Liver (tissue), 9 donors: ENCODE results near the gene PDE4C. TPM values are rescaled to one million over a fixed set of nuclear protein-coding genes. Genes with fewer than 3 reads are reported as not detected.

Experiments used
- DNase-seq: peaks from one replicate; pipeline ENCODE4 v3.0.0-alpha.2; 2017; ENCODE audit warnings: low spot score
- H3K27ac ChIP-seq, 2 donors: one replicate each; pipeline ENCODE4 v1.7.0; 2013; ENCODE audit warnings: inconsistent platforms in 2 of 2, low read length in 2 of 2, control low read depth in 1 of 2, low read depth in 1 of 2, mild to moderate bottlenecking in 1 of 2
- H3K27me3 ChIP-seq, 4 donors: one replicate each; pipeline versions ENCODE4 v1.6.1 to v1.7.0; 2013; ENCODE audit warnings: low read length in 3 of 4, inconsistent platforms in 1 of 4, mild to moderate bottlenecking in 1 of 4, moderate library complexity in 1 of 4; ENCODE audit not compliant: control insufficient read depth in 4 of 4, insufficient read depth in 4 of 4
- H3K36me3 ChIP-seq, 4 donors: one replicate each; pipeline versions ENCODE4 v1.6.1 to v1.7.0; 2013; ENCODE audit warnings: low read length in 3 of 4, mild to moderate bottlenecking in 3 of 4, low read depth in 1 of 4, moderate library complexity in 1 of 4; ENCODE audit not compliant: control insufficient read depth in 4 of 4, insufficient read depth in 3 of 4
- H3K4me1 ChIP-seq, 4 donors: one replicate each; pipeline versions ENCODE4 v1.6.1 to v1.7.0; 2013; ENCODE audit warnings: low read length in 3 of 4, mild to moderate bottlenecking in 3 of 4, moderate library complexity in 1 of 4; ENCODE audit not compliant: control insufficient read depth in 4 of 4, insufficient read depth in 4 of 4
- H3K4me3 ChIP-seq, 3 donors: one replicate each; pipeline versions ENCODE4 v1.6.1 to v1.7.0; 2013; ENCODE audit warnings: low read length in 3 of 3, control low read depth in 1 of 3, low read depth in 1 of 3, mild to moderate bottlenecking in 1 of 3
- H3K9ac ChIP-seq, 2 donors: one replicate each; pipeline ENCODE4 v1.7.0; 2013; ENCODE audit warnings: low read length in 2 of 2, mild to moderate bottlenecking in 2 of 2, moderate library complexity in 2 of 2, control low read depth in 1 of 2, low read depth in 1 of 2
- H3K9me3 ChIP-seq, 4 donors: one replicate each; pipeline versions ENCODE4 v1.6.1 to v1.7.0; 2013; ENCODE audit warnings: low read length in 3 of 4; ENCODE audit not compliant: control insufficient read depth in 4 of 4
- FOXA1 ChIP-seq: IDR thresholded peaks from 2 replicates; pipeline ENCODE4 v1.6.1; 2016; ENCODE audit warnings: antibody characterized with exemption
- FOXA2 ChIP-seq: IDR thresholded peaks from 2 replicates; pipeline ENCODE4 v1.6.1; 2016; ENCODE audit warnings: antibody characterized with exemption
- GABPA ChIP-seq, 2 donors: IDR thresholded peaks in 1 of 2; conservative IDR thresholded peaks in 1 of 2; 2 replicates each; pipeline ENCODE4 v1.6.1; 2016; ENCODE audit warnings: antibody characterized with exemption in 2 of 2, mild to moderate bottlenecking in 1 of 2, moderate library complexity in 1 of 2
- HNF4A ChIP-seq, 2 donors: conservative IDR thresholded peaks; 2 replicates each; pipeline ENCODE4 v1.6.1; 2016; ENCODE audit warnings: antibody characterized with exemption in 2 of 2, mild to moderate bottlenecking in 2 of 2
- JUND ChIP-seq, 2 donors: IDR thresholded peaks; 2 replicates each; pipeline ENCODE4 v1.6.1; 2016; ENCODE audit warnings: antibody characterized with exemption in 2 of 2
- NR2F2 ChIP-seq: IDR thresholded peaks from 2 replicates; pipeline ENCODE4 v1.6.1; 2016; ENCODE audit warnings: antibody characterized with exemption
- RAD21 ChIP-seq, 2 donors: IDR thresholded peaks; 2 replicates each; pipeline ENCODE4 v1.6.1; 2016; ENCODE audit warnings: antibody characterized with exemption in 2 of 2, mild to moderate bottlenecking in 2 of 2
- TAF1 ChIP-seq: conservative IDR thresholded peaks from 2 replicates; pipeline ENCODE4 v1.6.1; 2016; ENCODE audit warnings: antibody characterized with exemption, mild to moderate bottlenecking
- YY1 ChIP-seq: IDR thresholded peaks from 2 replicates; pipeline ENCODE4 v1.6.1; 2016; ENCODE audit warnings: antibody characterized with exemption, mild to moderate bottlenecking
- WGBS: extraction: QIAGEN DNeasy Blood & Tissue Kit; methylation state at CpG from one replicate; pipeline ENCODE4 v1.1.7; 2013; 5-methylcytosine and 5-hydroxymethylcytosine counted together
- polyA plus RNA-seq, 2 donors: library from polyadenylated mRNA; stranded (reverse) in 1 of 2; unstranded in 1 of 2; fragments of 200-250 nt in 1 of 2; fragments of >200 nt in 1 of 2; fragmentation: Nextera tagmentation in 1 of 2; extraction: Ambion mirVana in 1 of 2; gene quantifications; one replicate each; pipeline versions ENCODE4 v1.2.1 to v1.2.3, GENCODE V29; 2013 to 2015
- total RNA-seq, 2 donors: library from RNA; depleted of rRNA; stranded (reverse); fragments of >200 nt; gene quantifications; one replicate each; pipeline ENCODE4 v1.2.3, GENCODE V29; 2014
- TF ChIP-seq, protein P1 (sequence below): IDR thresholded peaks from 2 replicates; pipeline ENCODE4 v1.6.1; 2016; ENCODE audit warnings: antibody characterized with exemption
- TF ChIP-seq, protein P2 (sequence below): IDR thresholded peaks from 2 replicates; pipeline ENCODE4 v1.6.1; 2016; ENCODE audit warnings: antibody characterized with exemption
- donor health status: healthy.
- donor health status: healthy.
- donor health status: healthy.
- donor health status: healthy.
- donor health status: healthy.

Gene PDE4C
- total and polyA plus RNA-seq, 4 donors = 0.23 to 0.75 (median 0.51) TPM; not detected in 1

DNA sequence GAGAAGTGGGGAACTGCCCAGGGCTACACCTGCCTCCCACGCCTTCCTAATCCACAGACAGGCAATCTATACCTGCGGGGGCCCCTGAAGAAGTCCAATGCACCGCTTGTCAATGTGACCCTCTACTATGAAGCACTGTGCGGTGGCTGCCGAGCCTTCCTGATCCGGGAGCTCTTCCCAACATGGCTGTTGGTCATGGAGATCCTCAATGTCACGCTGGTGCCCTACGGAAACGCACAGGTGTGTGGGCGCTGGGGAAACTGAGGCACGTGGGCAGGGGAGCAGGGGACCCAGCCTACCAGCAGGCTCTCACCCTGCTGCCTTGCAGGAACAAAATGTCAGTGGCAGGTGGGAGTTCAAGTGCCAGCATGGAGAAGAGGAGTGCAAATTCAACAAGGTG lies 51.3 kb downstream of the PDE4C start:
- H3K36me3 ChIP-seq = peaks cover 0 to 3% (median 2%) of the 10 kb centered on the region in 4 donors
- DNase-seq = no peak
- H3K4me1 ChIP-seq = peaks cover 4 to 13% (median 8%) of the 10 kb centered on the region in 4 donors
- H3K9ac ChIP-seq = no peak overlapping the region
- H3K4me3 ChIP-seq = peak overlapping the region in 1 of 3 donors; percentile 3
- H3K27me3 ChIP-seq = no peaks in the 10 kb centered on the region
- H3K9me3 ChIP-seq = no peaks in the 10 kb centered on the region
- TF ChIP-seq RAD21 (IDR thresholded peaks at IDR 0.05) = no peak
- TF ChIP-seq TAF1 = no peak
- no peak for TF ChIP-seq JUND (IDR thresholded peaks at IDR 0.05)
- TF ChIP-seq, protein P1, sequence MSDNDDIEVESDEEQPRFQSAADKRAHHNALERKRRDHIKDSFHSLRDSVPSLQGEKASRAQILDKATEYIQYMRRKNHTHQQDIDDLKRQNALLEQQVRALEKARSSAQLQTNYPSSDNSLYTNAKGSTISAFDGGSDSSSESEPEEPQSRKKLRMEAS = no peak
- TF ChIP-seq HNF4A (conservative IDR thresholded peaks at IDR 0.05) = no peak
- TF ChIP-seq, protein P2, sequence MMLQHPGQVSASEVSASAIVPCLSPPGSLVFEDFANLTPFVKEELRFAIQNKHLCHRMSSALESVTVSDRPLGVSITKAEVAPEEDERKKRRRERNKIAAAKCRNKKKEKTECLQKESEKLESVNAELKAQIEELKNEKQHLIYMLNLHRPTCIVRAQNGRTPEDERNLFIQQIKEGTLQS = no peak
- no peak for TF ChIP-seq NR2F2
- no peak for TF ChIP-seq GABPA (IDR thresholded peaks at IDR 0.05 in 1 of 2, conservative IDR thresholded peaks at IDR 0.05 in 1 of 2)
- no peak for TF ChIP-seq FOXA2
- no peak for TF ChIP-seq YY1
- TF ChIP-seq FOXA1 = no peak
- H3K27ac ChIP-seq = no peak overlapping the region
- 87% methylated on average over 11 of the region's 11 CpGs for WGBS

Other genes with a start within 250 kb of the PDE4C start
- gene ARRDC2, start 218.3 kb downstream of the PDE4C start, total RNA-seq = 10 to 100 TPM in 1 of 2 donors, 1 to 10 TPM in 1; 7.6 to 32.3 TPM
- 1 to 10 TPM; 2.7 to 5.3 TPM for gene ARRDC2, start 218.3 kb downstream of the PDE4C start, polyA plus RNA-seq
- 1 to 10 TPM; 1.3 to 2.4 TPM for gene IL12RB1, start 139.5 kb downstream of the PDE4C start, total RNA-seq
- gene IL12RB1, start 139.5 kb downstream of the PDE4C start, polyA plus RNA-seq = under 1 TPM; 0.43 to 0.90 TPM
- 10 to 100 TPM in 1 of 2 donors, 1 to 10 TPM in 1; 8.6 to 10.6 TPM for gene MAST3, start 128.7 kb downstream of the PDE4C start, total RNA-seq
- 1 to 10 TPM; 4.3 to 4.7 TPM for gene MAST3, start 128.7 kb downstream of the PDE4C start, polyA plus RNA-seq
- 10 to 100 TPM in 1 of 2 donors, 1 to 10 TPM in 1; 9.1 to 37.8 TPM for gene PIK3R2, start 73.3 kb downstream of the PDE4C start, total RNA-seq
- gene PIK3R2, start 73.3 kb downstream of the PDE4C start, polyA plus RNA-seq = 1 to 10 TPM; 1.5 to 6.2 TPM
- 100 to 1,000 TPM in 1 of 2 donors, 10 to 100 TPM in 1; 60.2 to 129 TPM for gene IFI30, start 52.6 kb downstream of the PDE4C start, total RNA-seq
- 100 to 1,000 TPM in 1 of 2 donors, 10 to 100 TPM in 1; 89.0 to 130 TPM for gene IFI30, start 52.6 kb downstream of the PDE4C start, polyA plus RNA-seq
- 10 to 100 TPM in 1 of 2 donors, 1 to 10 TPM in 1; 3.6 to 12.1 TPM for gene MPV17L2, start 33.2 kb downstream of the PDE4C start, total RNA-seq
- gene MPV17L2, start 33.2 kb downstream of the PDE4C start, polyA plus RNA-seq = 10 to 100 TPM; 16.1 to 28.0 TPM
- gene RAB3A, start 22.4 kb downstream of the PDE4C start, total RNA-seq = under 1 TPM; 0.33 to 0.84 TPM
- gene RAB3A, start 22.4 kb downstream of the PDE4C start, polyA plus RNA-seq = 1 to 10 TPM in 1 of 2 donors, under 1 TPM in 1; 0.74 to 1.7 TPM
- gene IQCN, start 48.0 kb upstream of the PDE4C start, total RNA-seq = 1 to 10 TPM in 1 of 2 donors, under 1 TPM in 1; 0.19 to 2.4 TPM
- under 1 TPM; 0.43 to 0.64 TPM for gene IQCN, start 48.0 kb upstream of the PDE4C start, polyA plus RNA-seq
- gene JUND, start 55.2 kb upstream of the PDE4C start, total RNA-seq = 100 to 1,000 TPM in 1 of 2 donors, 10 to 100 TPM in 1; 36.9 to 103 TPM
- 10 to 100 TPM; 12.8 to 46.7 TPM for gene JUND, start 55.2 kb upstream of the PDE4C start, polyA plus RNA-seq
- gene LSM4, start 96.6 kb upstream of the PDE4C start, total RNA-seq = 100 to 1,000 TPM in 1 of 2 donors, 10 to 100 TPM in 1; 42.4 to 100 TPM
- gene LSM4, start 96.6 kb upstream of the PDE4C start, polyA plus RNA-seq = 10 to 100 TPM; 68.4 to 81.9 TPM
- gene PGPEP1, start 114.2 kb upstream of the PDE4C start, total RNA-seq = 10 to 100 TPM; 21.5 to 48.3 TPM
- gene PGPEP1, start 114.2 kb upstream of the PDE4C start, polyA plus RNA-seq = 10 to 100 TPM; 15.8 to 30.8 TPM
- 10 to 100 TPM in 1 of 2 donors, under 1 TPM in 1; 0.42 to 11.6 TPM for gene GDF15, start 159.7 kb upstream of the PDE4C start, total RNA-seq
- gene GDF15, start 159.7 kb upstream of the PDE4C start, polyA plus RNA-seq = 1 to 10 TPM; 6.7 to 7.7 TPM
- 10 to 100 TPM in 1 of 2 donors, 1 to 10 TPM in 1; 7.9 to 13.4 TPM for gene LRRC25, start 171.2 kb upstream of the PDE4C start, total RNA-seq
- gene LRRC25, start 171.2 kb upstream of the PDE4C start, polyA plus RNA-seq = 1 to 10 TPM; 2.3 to 5.8 TPM
- 10 to 100 TPM in 1 of 2 donors, 1 to 10 TPM in 1; 6.4 to 19.0 TPM for gene SSBP4, start 193.0 kb upstream of the PDE4C start, total RNA-seq
- 10 to 100 TPM in 1 of 2 donors, 1 to 10 TPM in 1; 4.0 to 16.6 TPM for gene SSBP4, start 193.0 kb upstream of the PDE4C start, polyA plus RNA-seq
- 10 to 100 TPM in 1 of 2 donors, 1 to 10 TPM in 1; 8.0 to 41.9 TPM for gene ISYNA1, start 211.7 kb upstream of the PDE4C start, total RNA-seq
- gene ISYNA1, start 211.7 kb upstream of the PDE4C start, polyA plus RNA-seq = 10 to 100 TPM in 1 of 2 donors, 1 to 10 TPM in 1; 4.7 to 12.1 TPM